Epithelial cell of esophagus (primary cell): ENCODE data around the gene NR3C2.

ENCODE experiments used
- DNase-seq: peaks from one replicate; pipeline ENCODE4 v3.0.0; 2010; ENCODE audit warnings: low read depth
- H3K4me3 ChIP-seq: 2 replicates; pipeline ENCODE4 v1.5.1; 2011; ENCODE audit warnings: mild to moderate bottlenecking, low read length, control low read depth
- TF ChIP-seq, protein P1 (sequence below): IDR thresholded peaks from 2 replicates; pipeline ENCODE4 v1.5.1; 2011; ENCODE audit warnings: low read depth, mild to moderate bottlenecking, low read length, control low read depth, inconsistent platforms; ENCODE audit not compliant: insufficient read depth; ENCODE audit errors: missing control alignments

The NR3C2 gene

DNA sequence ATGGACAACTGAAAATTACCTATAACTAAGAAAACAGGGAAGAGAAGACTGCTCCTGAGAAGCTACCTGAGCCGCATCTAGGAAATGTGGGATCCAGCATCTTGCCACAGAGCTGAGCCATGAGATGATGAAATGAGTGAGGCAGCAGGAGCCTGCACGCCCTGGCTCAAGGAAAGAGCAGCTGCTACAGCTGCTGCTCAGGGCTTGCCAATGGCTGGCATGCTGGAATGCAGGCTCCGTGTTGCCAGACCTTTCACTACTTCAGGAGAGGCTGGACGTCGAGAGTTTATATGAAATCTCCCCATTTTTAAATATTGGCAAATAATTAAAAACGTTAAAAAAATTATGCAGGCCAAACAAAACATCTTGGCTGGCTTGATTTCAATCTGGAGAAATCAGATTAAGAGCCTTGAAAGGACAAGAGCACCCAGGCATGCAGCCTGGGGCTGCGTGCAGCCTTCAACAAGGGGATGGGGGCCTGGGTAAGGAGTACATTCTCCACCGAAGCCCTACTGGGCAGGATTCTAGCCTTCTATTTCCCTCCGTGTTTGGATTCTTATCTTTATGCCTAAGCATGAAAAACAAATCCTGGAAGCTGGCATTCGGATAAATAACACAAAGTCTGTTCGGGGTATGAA lies 227.6 kb downstream of the NR3C2 start:
- TF ChIP-seq, protein P1, sequence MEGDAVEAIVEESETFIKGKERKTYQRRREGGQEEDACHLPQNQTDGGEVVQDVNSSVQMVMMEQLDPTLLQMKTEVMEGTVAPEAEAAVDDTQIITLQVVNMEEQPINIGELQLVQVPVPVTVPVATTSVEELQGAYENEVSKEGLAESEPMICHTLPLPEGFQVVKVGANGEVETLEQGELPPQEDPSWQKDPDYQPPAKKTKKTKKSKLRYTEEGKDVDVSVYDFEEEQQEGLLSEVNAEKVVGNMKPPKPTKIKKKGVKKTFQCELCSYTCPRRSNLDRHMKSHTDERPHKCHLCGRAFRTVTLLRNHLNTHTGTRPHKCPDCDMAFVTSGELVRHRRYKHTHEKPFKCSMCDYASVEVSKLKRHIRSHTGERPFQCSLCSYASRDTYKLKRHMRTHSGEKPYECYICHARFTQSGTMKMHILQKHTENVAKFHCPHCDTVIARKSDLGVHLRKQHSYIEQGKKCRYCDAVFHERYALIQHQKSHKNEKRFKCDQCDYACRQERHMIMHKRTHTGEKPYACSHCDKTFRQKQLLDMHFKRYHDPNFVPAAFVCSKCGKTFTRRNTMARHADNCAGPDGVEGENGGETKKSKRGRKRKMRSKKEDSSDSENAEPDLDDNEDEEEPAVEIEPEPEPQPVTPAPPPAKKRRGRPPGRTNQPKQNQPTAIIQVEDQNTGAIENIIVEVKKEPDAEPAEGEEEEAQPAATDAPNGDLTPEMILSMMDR: no peak
- peak; percentile 64 for DNase-seq
- H3K4me3 ChIP-seq: no peak overlapping the region

DNA sequence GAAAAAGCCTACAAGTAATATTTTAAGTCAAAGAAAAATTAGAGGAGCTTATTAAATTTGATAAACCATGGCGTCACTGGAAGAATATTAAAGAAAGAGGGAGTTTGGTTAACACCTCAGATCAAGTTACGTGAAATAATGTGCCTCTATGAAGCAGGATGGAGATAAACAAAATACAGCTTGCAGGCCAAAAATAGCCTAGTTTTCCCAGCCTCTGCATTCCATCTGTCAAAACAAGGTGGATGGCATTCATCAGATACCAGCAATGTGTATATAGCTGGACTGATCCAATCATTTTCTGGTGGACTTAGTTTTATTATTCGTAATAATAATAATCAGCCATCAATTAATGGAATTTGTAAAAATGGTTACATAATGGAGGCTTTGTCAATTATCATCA lies 230.7 kb downstream of the NR3C2 start:
- DNase-seq: no peak
- TF ChIP-seq, protein P1: no peak
- H3K4me3 ChIP-seq: no peak overlapping the region

DNA sequence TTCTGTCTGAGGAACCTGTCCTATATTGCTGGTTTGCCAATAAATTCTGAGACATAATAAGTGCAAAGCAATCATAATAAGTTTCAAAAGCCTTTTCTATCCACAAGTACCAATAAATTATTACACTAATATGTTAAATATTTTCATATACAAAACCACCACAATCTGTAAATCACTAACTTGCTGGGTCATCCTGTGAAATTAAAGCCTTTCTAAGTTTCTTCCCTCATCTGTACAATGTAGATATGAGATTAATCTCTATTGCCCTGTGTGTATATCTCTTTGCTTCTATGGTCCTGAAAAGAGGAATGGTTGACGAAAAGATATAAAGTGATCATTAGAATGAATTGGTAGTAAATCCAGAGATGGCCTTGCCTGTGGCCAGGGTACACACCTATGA lies 231.6 kb downstream of the NR3C2 start:
- no peak for DNase-seq
- TF ChIP-seq, protein P1: no peak
- H3K4me3 ChIP-seq: no peak overlapping the region

DNA sequence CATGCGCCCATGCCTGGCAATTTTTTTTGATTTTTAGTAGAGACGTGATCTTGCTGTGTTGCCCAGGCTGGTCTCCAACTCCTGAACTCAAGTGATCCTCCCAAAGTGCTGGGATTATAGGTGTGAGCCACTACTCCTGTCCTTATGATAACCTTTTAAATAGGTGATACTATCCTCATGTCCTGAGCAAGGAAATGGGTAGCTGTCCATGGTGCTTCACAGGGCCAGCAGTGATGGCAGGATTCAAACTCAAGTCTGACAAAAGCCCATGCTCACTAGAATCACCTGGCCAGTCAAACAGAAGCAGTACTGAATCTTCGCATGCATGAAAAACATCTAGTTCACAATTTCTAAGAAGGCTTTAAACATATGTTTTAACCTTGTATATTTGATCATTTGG lies 235.1 kb downstream of the NR3C2 start:
- peak; percentile 34 for DNase-seq
- H3K4me3 ChIP-seq: no peak overlapping the region
- TF ChIP-seq, protein P1: no peak

DNA sequence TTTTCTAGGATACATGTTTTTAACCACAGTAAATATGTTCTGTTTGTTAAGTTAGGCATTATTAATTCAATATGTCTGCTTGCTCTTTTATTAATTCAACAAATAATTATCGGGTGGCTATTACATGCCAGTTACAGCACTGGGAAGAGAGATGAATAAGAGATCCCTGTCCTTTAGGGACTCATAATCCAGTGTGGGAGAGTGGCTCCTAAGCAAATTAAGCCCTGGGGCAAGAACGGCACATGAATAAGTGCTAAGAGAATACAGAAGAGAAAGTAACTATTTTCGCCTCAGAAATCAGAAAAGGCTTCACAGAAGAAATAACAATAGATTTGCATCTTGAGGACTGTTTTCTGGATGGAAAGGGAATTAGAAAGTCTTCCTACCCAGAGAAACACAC lies 236.7 kb downstream of the NR3C2 start:
- H3K4me3 ChIP-seq: no peak overlapping the region
- TF ChIP-seq, protein P1: no peak
- DNase-seq: no peak

DNA sequence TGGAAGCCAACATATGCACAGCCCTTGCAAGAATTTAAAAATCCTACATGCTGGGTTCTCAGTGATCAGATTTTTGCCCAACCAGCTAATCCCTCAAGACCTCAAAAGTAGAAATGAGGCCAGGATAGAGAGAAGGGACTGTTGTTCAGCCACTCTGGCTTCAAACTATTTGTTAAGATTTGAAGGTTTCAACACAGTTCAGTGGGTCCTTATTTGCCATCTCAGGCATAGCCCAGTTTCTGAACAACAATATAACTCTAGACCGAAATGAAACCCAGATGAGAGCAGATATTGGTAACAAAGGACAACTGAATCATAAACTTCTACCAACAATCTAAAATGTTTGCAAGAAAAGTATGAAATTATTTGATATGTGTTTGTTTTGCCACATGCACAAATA lies 237.3 kb downstream of the NR3C2 start:
- no peak overlapping the region for H3K4me3 ChIP-seq
- TF ChIP-seq, protein P1: no peak
- no peak for DNase-seq

DNA sequence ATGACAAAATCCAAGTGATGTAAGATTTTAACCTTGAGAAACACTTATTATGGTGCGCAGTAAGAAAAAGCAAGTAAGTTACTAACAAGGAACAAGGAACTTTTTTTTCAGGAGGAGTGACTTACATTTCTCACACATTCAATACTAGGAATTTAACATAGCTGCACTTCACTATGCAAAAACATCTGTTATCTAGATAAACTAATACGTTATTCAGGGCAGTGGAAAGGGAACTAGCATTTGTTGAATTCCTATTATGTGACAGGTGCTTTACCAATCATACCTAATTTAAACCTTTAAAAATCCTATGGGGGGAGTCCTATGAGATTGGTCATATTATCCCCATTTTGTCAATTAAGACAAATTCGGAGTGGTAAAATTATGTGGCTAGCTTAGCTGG lies 238.0 kb downstream of the NR3C2 start:
- TF ChIP-seq, protein P1: no peak
- no peak for DNase-seq
- no peak overlapping the region for H3K4me3 ChIP-seq
